ENCODE results near the gene TSPAN13.
"Not testable (repeated sequence)": the region's sequence is repeated elsewhere in the genome, so short reads cannot be mapped to it uniquely, and the experiment has no call there.

Gene TSPAN13

GRCh38 chr7:16764942-16765341, 11.4 kb downstream of the TSPAN13 start:
- Histone ChIP-seq H3K9me2 (ENCODE audit: low read depth, low read length) (no peaks in the 10 kb centered on the region), H3K4me2 (ENCODE audit: low read length) (peak overlapping the region; percentile 0; the same call in 1 of the 2 replicates), H3K9me3 (ENCODE audit: low read length) (no peaks in the 10 kb centered on the region), H3K27me3 (ENCODE audit: insufficient read depth, low read length) (no peaks in the 10 kb centered on the region), H3K27ac (ENCODE audit: low read depth, low read length, poor library complexity, severe bottlenecking) (peak overlapping the region; percentile 1), H3F3A (ENCODE audit: insufficient read depth, low read length) (no peaks in the 10 kb centered on the region), H3K4me3 (ENCODE audit: low read depth, low read length, poor library complexity, severe bottlenecking) (no peak overlapping the region), H2AFZ (ENCODE audit: low read length) (no peak overlapping the region), H3K36me3 (ENCODE audit: insufficient read depth, low read length) (0 out of 2 replicates have a peak, but pooled peaks cover 4% of the 10 kb centered on the region), H3K9ac (ENCODE audit: low read length) (no peak overlapping the region), H4K20me1 (ENCODE audit: insufficient read depth, low read length) (no peaks in the 10 kb centered on the region), H3K4me1 (ENCODE audit: insufficient read depth, low read length, severe bottlenecking) (peaks cover 57% of the 10 kb centered on the region), H3K79me2 (ENCODE audit: insufficient read depth, low read length) (peaks cover 63% of the 10 kb centered on the region)
- TF ChIP-seq CTCF (IDR thresholded peaks at IDR 0.05; ENCODE audit: low read length): no peak
- no peak for TF ChIP-seq EZH2 (IDR thresholded peaks at IDR 0.05; ENCODE audit: borderline replicate concordance, low read length)

- no peak overlapping the region for H3K9ac ChIP-seq (ENCODE audit: low read length)
- no peak for TF ChIP-seq CTCF (IDR thresholded peaks at IDR 0.05; ENCODE audit: low read length)
Observed at GRCh38 chr7:16765436-16765859, 11.9 kb downstream of the TSPAN13 start.

GRCh38 chr7:16769994-16770393, 16.4 kb downstream of the TSPAN13 start:
- not testable (repeated sequence) for H3F3A ChIP-seq (ENCODE audit: insufficient read depth, low read length); H3K9me2 ChIP-seq (ENCODE audit: low read depth, low read length); H3K4me3 ChIP-seq (ENCODE audit: low read depth, low read length, poor library complexity, severe bottlenecking); H3K36me3 ChIP-seq (ENCODE audit: insufficient read depth, low read length); H3K9me3 ChIP-seq (ENCODE audit: low read length); H2AFZ ChIP-seq (ENCODE audit: low read length); H3K27ac ChIP-seq (ENCODE audit: low read depth, low read length, poor library complexity, severe bottlenecking); H3K9ac ChIP-seq (ENCODE audit: low read length); H3K27me3 ChIP-seq (ENCODE audit: insufficient read depth, low read length); H4K20me1 ChIP-seq (ENCODE audit: insufficient read depth, low read length)
- Histone ChIP-seq H3K4me2 (ENCODE audit: low read length) (peak overlapping the region; percentile 55; the same call in 1 of the 2 replicates), H3K79me2 (ENCODE audit: insufficient read depth, low read length) (peaks cover 47% of the 10 kb centered on the region), H3K4me1 (ENCODE audit: insufficient read depth, low read length, severe bottlenecking) (peaks cover 76% of the 10 kb centered on the region)

More at GRCh38 chr7:16765436-16765859, 11.9 kb downstream of the TSPAN13 start:
- Histone ChIP-seq H3K9me2 (ENCODE audit: low read depth, low read length) (no peaks in the 10 kb centered on the region), H3K9me3 (ENCODE audit: low read length) (no peaks in the 10 kb centered on the region), H3F3A (ENCODE audit: insufficient read depth, low read length) (no peaks in the 10 kb centered on the region), H3K36me3 (ENCODE audit: insufficient read depth, low read length) (0 out of 2 replicates have a peak, but pooled peaks cover 4% of the 10 kb centered on the region), H3K27me3 (ENCODE audit: insufficient read depth, low read length) (no peaks in the 10 kb centered on the region), H3K4me1 (ENCODE audit: insufficient read depth, low read length, severe bottlenecking) (peaks cover 55% of the 10 kb centered on the region), H3K27ac (ENCODE audit: low read depth, low read length, poor library complexity, severe bottlenecking) (peak overlapping the region; percentile 1), H3K79me2 (ENCODE audit: insufficient read depth, low read length) (peaks cover 60% of the 10 kb centered on the region), H3K4me3 (ENCODE audit: low read depth, low read length, poor library complexity, severe bottlenecking) (no peak overlapping the region), H2AFZ (ENCODE audit: low read length) (no peak overlapping the region), H4K20me1 (ENCODE audit: insufficient read depth, low read length) (no peaks in the 10 kb centered on the region), H3K4me2 (ENCODE audit: low read length) (peak overlapping the region; percentile 0; the same call in 1 of the 2 replicates)

- Histone ChIP-seq H3F3A (ENCODE audit: insufficient read depth, low read length) (no peaks in the 10 kb centered on the region), H2AFZ (ENCODE audit: low read length) (no peak overlapping the region), H3K9ac (ENCODE audit: low read length) (no peak overlapping the region; the same call in 1 of the 2 replicates), H3K4me2 (ENCODE audit: low read length) (peak overlapping the region; percentile 55), H3K9me3 (ENCODE audit: low read length) (no peaks in the 10 kb centered on the region), H3K27ac (ENCODE audit: low read depth, low read length, poor library complexity, severe bottlenecking) (peak overlapping the region; percentile 44), H3K4me3 (ENCODE audit: low read depth, low read length, poor library complexity, severe bottlenecking) (peak overlapping the region; percentile 30), H3K9me2 (ENCODE audit: low read depth, low read length) (no peaks in the 10 kb centered on the region), H3K27me3 (ENCODE audit: insufficient read depth, low read length) (no peaks in the 10 kb centered on the region), H3K36me3 (ENCODE audit: insufficient read depth, low read length) (no peaks in the 10 kb centered on the region), H3K4me1 (ENCODE audit: insufficient read depth, low read length, severe bottlenecking) (peaks cover 75% of the 10 kb centered on the region), H4K20me1 (ENCODE audit: insufficient read depth, low read length) (no peaks in the 10 kb centered on the region), H3K79me2 (ENCODE audit: insufficient read depth, low read length) (peaks cover 50% of the 10 kb centered on the region)
- TF ChIP-seq CTCF (IDR thresholded peaks at IDR 0.05; ENCODE audit: low read length): no peak
- TF ChIP-seq EZH2 (IDR thresholded peaks at IDR 0.05; ENCODE audit: borderline replicate concordance, low read length): no peak
Observed at GRCh38 chr7:16770657-16771329, 17.2 kb downstream of the TSPAN13 start.

Data from OCI-LY1 (cell line).